ENCODE measurements around the gene ERMARD.

The ERMARD gene

GRCh38 chr6:169723991-169724493, 27.4 kb upstream of the ERMARD start:
- TF ChIP-seq CTCF (IDR thresholded peaks at IDR 0.05; ENCODE audit: low read length, missing control alignments) = no peak
- peak overlapping the region; percentile 38 for H3K4me3 ChIP-seq (replicated peaks; ENCODE audit: low read depth, low read length)
- peak; percentile 21 for DNase-seq (ENCODE audit: low read depth)

- peak; percentile 27 for DNase-seq (ENCODE audit: low read depth)
- no peak for TF ChIP-seq CTCF (IDR thresholded peaks at IDR 0.05; ENCODE audit: low read length, missing control alignments)
These were observed 26.8 kb upstream of the ERMARD start, which contains the start of gene PHF10 for GRCh38 chr6:169724494-169725124. TSS of gene PHF10 (minus strand) at chr6:169724500. CDS start at chr6:169723931, 569 bp downstream.

GRCh38 chr6:169725125-169726048, 26.0 kb upstream of the ERMARD start:
- DNase-seq (ENCODE audit: low read depth) = peak; percentile 84
- no peak for TF ChIP-seq CTCF (IDR thresholded peaks at IDR 0.05; ENCODE audit: low read length, missing control alignments)
- H3K4me3 ChIP-seq (replicated peaks; ENCODE audit: low read depth, low read length) = peak overlapping the region; percentile 57

More at GRCh38 chr6:169724494-169725124, 26.8 kb upstream of the ERMARD start, which contains the start of gene PHF10:
- peak within 1 kb of the TSS; percentile 72 for H3K4me3 ChIP-seq (replicated peaks; ENCODE audit: low read depth, low read length)

- H3K4me3 ChIP-seq (replicated peaks; ENCODE audit: low read depth, low read length) = no peak overlapping the region
- DNase-seq (ENCODE audit: low read depth) = no peak
- no peak for TF ChIP-seq CTCF (IDR thresholded peaks at IDR 0.05; ENCODE audit: low read length, missing control alignments)
These were observed 25.4 kb upstream of the ERMARD start for GRCh38 chr6:169726049-169726400.

GRCh38 chr6:169726963-169727362, 24.5 kb upstream of the ERMARD start:
- no peak for DNase-seq (ENCODE audit: low read depth)
- H3K4me3 ChIP-seq (replicated peaks; ENCODE audit: low read depth, low read length) = no peak overlapping the region
- no peak for TF ChIP-seq CTCF (IDR thresholded peaks at IDR 0.05; ENCODE audit: low read length, missing control alignments)

GRCh38 chr6:169729961-169730360, 21.5 kb upstream of the ERMARD start:
- no peak for TF ChIP-seq CTCF (IDR thresholded peaks at IDR 0.05; ENCODE audit: low read length, missing control alignments)
- no peak for DNase-seq (ENCODE audit: low read depth)
- H3K4me3 ChIP-seq (replicated peaks; ENCODE audit: low read depth, low read length) = no peak overlapping the region
